Measurements from ENCODE around the gene NRP2. TPM values are rescaled to one million over a fixed set of nuclear protein-coding genes. Genes with fewer than 3 reads are reported as not detected.

Gene NRP2
- total RNA-seq, 1 donor from 2014 or later: 27.8 TPM

- H3K27ac Mint-ChIP-seq: no peak overlapping the region
- no peaks in the 10 kb centered on the region for H3K9me3 Mint-ChIP-seq
- no peaks in the 10 kb centered on the region for H3K36me3 Mint-ChIP-seq
- H2AFZ ChIP-seq (replicated peaks): no peak overlapping the region
- no peak overlapping the region for H3K4me3 ChIP-seq
- DNase-seq (ENCODE audit: low spot score): no peak
- H4K20me1 ChIP-seq (ENCODE audit: low read depth): peaks cover 16% of the 10 kb centered on the region
- no peak overlapping the region for H3K4me3 Mint-ChIP-seq
- peaks cover 44% of the 10 kb centered on the region for H3F3A ChIP-seq (ENCODE audit: low read depth)
- no peak overlapping the region for H3K27ac ChIP-seq
- peaks cover 18% of the 10 kb centered on the region for H3K27me3 Mint-ChIP-seq (ENCODE audit: insufficient read depth, low read depth)
- no peaks in the 10 kb centered on the region for H3K9me3 ChIP-seq (ENCODE audit: low read depth)
- no peaks in the 10 kb centered on the region for H3K36me3 ChIP-seq
- peak overlapping the region; percentile 45 for H3K4me2 ChIP-seq
- H3K4me1 Mint-ChIP-seq: peaks cover 48% of the 10 kb centered on the region
- no peak overlapping the region for H3K9ac ChIP-seq
- H3K79me2 ChIP-seq (ENCODE audit: low read depth): peaks cover 40% of the 10 kb centered on the region
- TF ChIP-seq, protein P1, sequence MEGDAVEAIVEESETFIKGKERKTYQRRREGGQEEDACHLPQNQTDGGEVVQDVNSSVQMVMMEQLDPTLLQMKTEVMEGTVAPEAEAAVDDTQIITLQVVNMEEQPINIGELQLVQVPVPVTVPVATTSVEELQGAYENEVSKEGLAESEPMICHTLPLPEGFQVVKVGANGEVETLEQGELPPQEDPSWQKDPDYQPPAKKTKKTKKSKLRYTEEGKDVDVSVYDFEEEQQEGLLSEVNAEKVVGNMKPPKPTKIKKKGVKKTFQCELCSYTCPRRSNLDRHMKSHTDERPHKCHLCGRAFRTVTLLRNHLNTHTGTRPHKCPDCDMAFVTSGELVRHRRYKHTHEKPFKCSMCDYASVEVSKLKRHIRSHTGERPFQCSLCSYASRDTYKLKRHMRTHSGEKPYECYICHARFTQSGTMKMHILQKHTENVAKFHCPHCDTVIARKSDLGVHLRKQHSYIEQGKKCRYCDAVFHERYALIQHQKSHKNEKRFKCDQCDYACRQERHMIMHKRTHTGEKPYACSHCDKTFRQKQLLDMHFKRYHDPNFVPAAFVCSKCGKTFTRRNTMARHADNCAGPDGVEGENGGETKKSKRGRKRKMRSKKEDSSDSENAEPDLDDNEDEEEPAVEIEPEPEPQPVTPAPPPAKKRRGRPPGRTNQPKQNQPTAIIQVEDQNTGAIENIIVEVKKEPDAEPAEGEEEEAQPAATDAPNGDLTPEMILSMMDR (IDR thresholded peaks at IDR 0.05): no peak
- TF ChIP-seq EZH2 (IDR thresholded peaks at IDR 0.05): no peak
- TF ChIP-seq EZH2phosphoT487 (IDR thresholded peaks at IDR 0.05): no peak
- H3K4me1 ChIP-seq: peaks cover 63% of the 10 kb centered on the region
- no peaks in the 10 kb centered on the region for H3K27me3 ChIP-seq
Measured at GRCh38 chr2:205695460-205695991, 13.2 kb downstream of the NRP2 start.

- peaks cover 32% of the 10 kb centered on the region for H3K79me2 ChIP-seq (ENCODE audit: low read depth)
- Mint-ChIP-seq H3K9me3 (no peaks in the 10 kb centered on the region), H3K36me3 (no peaks in the 10 kb centered on the region), H3K4me1 (peaks cover 51% of the 10 kb centered on the region), H3K27ac (no peak overlapping the region), H3K4me3 (peak overlapping the region; percentile 34), H3K27me3 (ENCODE audit: insufficient read depth, low read depth) (peaks cover 11% of the 10 kb centered on the region)
- H3K27ac ChIP-seq: no peak overlapping the region
- TF ChIP-seq, protein P1 (IDR thresholded peaks at IDR 0.05): peak; percentile 50
- TF ChIP-seq EZH2phosphoT487 (IDR thresholded peaks at IDR 0.05): no peak
- H4K20me1 ChIP-seq (ENCODE audit: low read depth): peaks cover 18% of the 10 kb centered on the region
- no peaks in the 10 kb centered on the region for H3K27me3 ChIP-seq
- H3K9ac ChIP-seq: no peak overlapping the region
- H3K36me3 ChIP-seq: no peaks in the 10 kb centered on the region
- peaks cover 51% of the 10 kb centered on the region for H3F3A ChIP-seq (ENCODE audit: low read depth)
- H3K4me2 ChIP-seq: no peak overlapping the region
- H3K4me1 ChIP-seq: peaks cover 72% of the 10 kb centered on the region
- H3K9me3 ChIP-seq (ENCODE audit: low read depth): no peaks in the 10 kb centered on the region
- peak; percentile 57 for DNase-seq (ENCODE audit: low spot score)
- no peak overlapping the region for H2AFZ ChIP-seq (replicated peaks)
- H3K4me3 ChIP-seq: no peak overlapping the region
Measured at GRCh38 chr2:205696331-205696926, 14.1 kb downstream of the NRP2 start.

- H3K79me2 ChIP-seq (ENCODE audit: low read depth): peaks cover 32% of the 10 kb centered on the region
- H3K27ac ChIP-seq: no peak overlapping the region
- no peak overlapping the region for H3K9ac ChIP-seq
Measured at GRCh38 chr2:205696927-205697441, 14.7 kb downstream of the NRP2 start.

More at GRCh38 chr2:205696927-205697441, 14.7 kb downstream of the NRP2 start:
- Mint-ChIP-seq H3K9me3 (no peaks in the 10 kb centered on the region), H3K27me3 (ENCODE audit: insufficient read depth, low read depth) (peaks cover 9% of the 10 kb centered on the region), H3K4me3 (no peak overlapping the region), H3K27ac (no peak overlapping the region), H3K36me3 (no peaks in the 10 kb centered on the region), H3K4me1 (peaks cover 51% of the 10 kb centered on the region)
- no peak for DNase-seq (ENCODE audit: low spot score)
- Histone ChIP-seq H4K20me1 (ENCODE audit: low read depth) (peaks cover 18% of the 10 kb centered on the region), H3F3A (ENCODE audit: low read depth) (peaks cover 51% of the 10 kb centered on the region), H3K4me3 (no peak overlapping the region), H3K27me3 (no peaks in the 10 kb centered on the region), H3K9me3 (ENCODE audit: low read depth) (no peaks in the 10 kb centered on the region), H3K4me1 (peaks cover 76% of the 10 kb centered on the region), H2AFZ (replicated peaks) (no peak overlapping the region), H3K36me3 (no peaks in the 10 kb centered on the region), H3K4me2 (no peak overlapping the region)
- TF ChIP-seq EZH2phosphoT487 (IDR thresholded peaks at IDR 0.05) (no peak), EZH2 (IDR thresholded peaks at IDR 0.05) (no peak)
- TF ChIP-seq, protein P1 (IDR thresholded peaks at IDR 0.05): no peak
